WERI-Rb-1 (cell line): ENCODE data around the gene DNAJC11.

Experiments
- DNase-seq: peaks from one replicate; pipeline ENCODE4 v3.0.0-alpha.2; 2020
- H3K27ac ChIP-seq: fragments of 250-450 bp; sonication (Bioruptor Pico); 2 replicates; pipeline ENCODE4 v1.5.1; 2020; ENCODE audit warnings: mild to moderate bottlenecking, moderate library complexity
- H3K27me3 ChIP-seq: fragments of 250-450 bp; sonication (Bioruptor Pico); 2 replicates; pipeline ENCODE4 v1.5.1; 2021; ENCODE audit warnings: mild to moderate bottlenecking, low read depth, moderate library complexity; ENCODE audit not compliant: insufficient read depth, severe bottlenecking
- H3K36me3 ChIP-seq: fragments of 250-450 bp; sonication (Bioruptor Pico); 2 replicates; pipeline ENCODE4 v1.5.1; 2020; ENCODE audit warnings: mild to moderate bottlenecking, moderate library complexity
- H3K4me3 ChIP-seq: 2 replicates; pipeline ENCODE4 v1.5.1; 2011; ENCODE audit warnings: low read depth, mild to moderate bottlenecking, control low read depth, low read length
- H3K9me3 ChIP-seq: fragments of 250-450 bp; sonication (Bioruptor Pico); 2 replicates; pipeline ENCODE4 v1.5.1; 2021; ENCODE audit warnings: mild to moderate bottlenecking, moderate library complexity; ENCODE audit not compliant: severe bottlenecking
- CTCF ChIP-seq: IDR thresholded peaks from 2 replicates; pipeline ENCODE4 v1.5.1; 2011; ENCODE audit warnings: low read depth, mild to moderate bottlenecking, control low read depth, inconsistent platforms, low read length

The DNAJC11 gene

GRCh38 chr1:6614019-6614928 is 87.3 kb downstream of the DNAJC11 start:
- Histone ChIP-seq H3K27me3 (no peaks in the 10 kb centered on the region), H3K36me3 (peaks cover 35% of the 10 kb centered on the region), H3K9me3 (no peaks in the 10 kb centered on the region), H3K4me3 (peak overlapping the region; percentile 69), H3K27ac (peak overlapping the region; percentile 99)
- TF ChIP-seq CTCF, result no peak
- peak; percentile 67 for DNase-seq

- peak within 1 kb of the TSS; percentile 99 for H3K27ac ChIP-seq
- H3K27me3 ChIP-seq, result no peaks in the 10 kb centered on the region
- H3K4me3 ChIP-seq, result peak within 1 kb of the TSS; percentile 76
- H3K36me3 ChIP-seq, result peaks cover 28% of the 10 kb centered on the region
- TF ChIP-seq CTCF, result no peak
- peak; percentile 99 for DNase-seq
- no peaks in the 10 kb centered on the region for H3K9me3 ChIP-seq
Measured at GRCh38 chr1:6613361-6614018, 88.1 kb downstream of the DNAJC11 start, which contains the start of gene PHF13. PHF13 (plus strand) TSS chr1:6613731; CDS start chr1:6614067, 336 bp downstream.

- no peaks in the 10 kb centered on the region for H3K9me3 ChIP-seq
- peak overlapping the region; percentile 76 for H3K4me3 ChIP-seq
- TF ChIP-seq CTCF, result no peak
- peaks cover 21% of the 10 kb centered on the region for H3K36me3 ChIP-seq
- no peak for DNase-seq
- no peaks in the 10 kb centered on the region for H3K27me3 ChIP-seq
- peak overlapping the region; percentile 89 for H3K27ac ChIP-seq
Measured at GRCh38 chr1:6612641-6613360, 88.8 kb downstream of the DNAJC11 start.

- Histone ChIP-seq H3K27ac (no peak overlapping the region), H3K27me3 (no peaks in the 10 kb centered on the region), H3K36me3 (peaks cover 13% of the 10 kb centered on the region), H3K9me3 (no peaks in the 10 kb centered on the region), H3K4me3 (no peak overlapping the region)
- DNase-seq, result no peak
- no peak for TF ChIP-seq CTCF
Measured at GRCh38 chr1:6603915-6604558, 97.6 kb downstream of the DNAJC11 start.

DNA sequence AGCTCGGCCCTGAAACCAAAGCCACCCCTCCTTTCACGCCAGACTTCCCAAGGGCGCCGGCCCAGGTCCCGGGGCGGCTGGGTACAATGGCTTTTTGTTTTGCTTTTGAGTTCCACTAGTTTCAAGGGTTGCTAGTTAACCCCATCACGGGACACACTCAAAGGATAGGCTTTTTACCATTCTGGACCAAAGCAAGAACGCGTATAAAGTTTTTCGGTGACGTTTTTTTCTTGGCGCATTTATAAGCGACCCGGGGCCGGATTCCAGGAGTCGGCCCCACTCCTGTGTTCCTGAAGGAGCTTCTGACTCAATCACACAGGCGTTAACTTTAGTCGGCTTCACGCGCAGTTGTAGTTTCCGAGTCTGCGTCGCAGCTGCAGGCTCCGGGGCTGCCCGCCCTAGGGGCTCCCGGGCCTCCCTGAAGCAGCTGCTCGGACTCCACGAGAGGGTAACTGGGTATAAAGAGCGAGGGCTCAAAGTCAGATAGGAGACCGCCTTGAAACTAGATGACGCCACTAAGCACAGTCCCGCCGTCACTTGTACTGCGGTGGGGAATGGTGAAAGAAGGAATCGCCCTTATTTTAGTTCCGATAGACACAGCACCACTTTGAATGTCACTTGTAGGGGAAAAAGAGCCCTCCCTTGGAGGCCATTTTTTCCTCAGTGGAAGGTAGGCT is 98.2 kb downstream of the DNAJC11 start:
- Histone ChIP-seq H3K27me3 (no peaks in the 10 kb centered on the region), H3K9me3 (no peaks in the 10 kb centered on the region), H3K27ac (peak overlapping the region; percentile 67), H3K4me3 (peak overlapping the region; percentile 52), H3K36me3 (peaks cover 19% of the 10 kb centered on the region)
- no peak for TF ChIP-seq CTCF
- no peak for DNase-seq
